SK-N-SH (cell line): ENCODE results near the gene LENG9. TPM values are rescaled to one million over a fixed set of nuclear protein-coding genes. Genes with fewer than 3 reads are reported as not detected.

Experiments
- CTCF ChIA-PET: fragments of 300-600, 350-600 bp; formaldehyde crosslinking; extraction: SDS; loops from one replicate; lab custom pipeline; 2021; lab: Yijun Ruan, JAX
- POLR2A ChIA-PET: fragments of 350-600 bp; sonication (Branson Sonifier 250); formaldehyde crosslinking; extraction: SDS; loops from one replicate; lab custom pipeline; 2020; ENCODE audit warnings: antibody characterized with exemption, inconsistent platforms; lab: Yijun Ruan, JAX
- DNase-seq: peaks from one replicate; pipeline ENCODE4 v3.0.0; 2012
- H2AFZ ChIP-seq: fragments of 200-600 bp; sonication (generic); 2 replicates; pipeline ENCODE4 v1.8.1; 2016; ENCODE audit warnings: antibody characterized with exemption, mild to moderate bottlenecking, low read depth
- H3F3A ChIP-seq: fragments of 200-600 bp; sonication (generic); replicated peaks from 2 replicates; pipeline ENCODE3; 2016; ENCODE audit warnings: antibody characterized with exemption, mild to moderate bottlenecking; ENCODE audit not compliant: insufficient read depth
- H3K27ac ChIP-seq, 2 experiments: fragments of 200-500 bp in 1 of 2; fragments of 200-600 bp in 1 of 2; sonication (Bioruptor generic) in 1 of 2; sonication (generic), shearing (Covaris generic) in 1 of 2; 2 replicates each; pipeline versions ENCODE4 v1.5.1 to v1.6.1; 2014 to 2016; ENCODE audit warnings: low read depth in 2 of 2, inconsistent platforms in 1 of 2, low read length in 1 of 2, mild to moderate bottlenecking in 1 of 2, mixed read lengths in 1 of 2
- H3K27me3 ChIP-seq: fragments of 200-600 bp; sonication (generic), shearing (Covaris generic); 2 replicates; pipeline ENCODE4 v1.6.1; 2016; ENCODE audit warnings: mixed run types; ENCODE audit not compliant: insufficient read depth
- H3K36me3 ChIP-seq, 2 experiments: fragments of 200-500 bp in 1 of 2; fragments of 200-600 bp in 1 of 2; sonication (Bioruptor generic) in 1 of 2; sonication (generic) in 1 of 2; replicated peaks in 1 of 2; 2 replicates each; pipeline versions ENCODE3 to v1.5.1; 2014 to 2016; ENCODE audit warnings: low read length in 1 of 2, mild to moderate bottlenecking in 1 of 2; ENCODE audit not compliant: insufficient read depth in 2 of 2, control insufficient read depth in 1 of 2
- H3K4me1 ChIP-seq, 2 experiments: fragments of 200-500 bp in 1 of 2; fragments of 200-600 bp in 1 of 2; sonication (Bioruptor generic) in 1 of 2; sonication (generic), shearing (Covaris generic) in 1 of 2; 2 replicates each; pipeline versions ENCODE4 v1.5.1 to v1.6.1; 2014 to 2016; ENCODE audit warnings: low read depth in 1 of 2, low read length in 1 of 2, mixed run types in 1 of 2; ENCODE audit not compliant: insufficient read depth in 2 of 2, control insufficient read depth in 1 of 2
- H3K4me2 ChIP-seq: fragments of 200-600 bp; sonication (generic), shearing (Covaris generic); 2 replicates; pipeline ENCODE4 v1.6.1; 2017; ENCODE audit warnings: mixed run types
- H3K4me3 ChIP-seq, 2 experiments: fragments of 200-500 bp in 1 of 2; fragments of 200-600 bp in 1 of 2; sonication (Bioruptor generic) in 1 of 2; sonication (generic), shearing (Covaris generic) in 1 of 2; 2 replicates each; pipeline versions ENCODE4 v1.5.1 to v1.8.1; 2014 to 2016; ENCODE audit warnings: low read depth in 2 of 2, inconsistent platforms in 1 of 2, low read length in 1 of 2, mild to moderate bottlenecking in 1 of 2, mixed read lengths in 1 of 2, moderate library complexity in 1 of 2
- H3K79me2 ChIP-seq: fragments of 200-600 bp; sonication (generic); 2 replicates; pipeline ENCODE4 v1.8.1; 2017; ENCODE audit warnings: mild to moderate bottlenecking; ENCODE audit not compliant: insufficient read depth
- H3K9ac ChIP-seq: fragments of 200-600 bp; sonication (generic); 2 replicates; pipeline ENCODE4 v1.6.1; 2017; ENCODE audit warnings: mixed run types
- H3K9me2 ChIP-seq: fragments of 200-600 bp; sonication (generic); 2 replicates; pipeline ENCODE4 v1.6.1; 2017; ENCODE audit warnings: mixed run types
- H3K9me3 ChIP-seq: fragments of 200-600 bp; sonication (generic); 2 replicates; pipeline ENCODE4 v1.6.1; 2017; ENCODE audit warnings: mixed run types, mild to moderate bottlenecking, moderate library complexity
- H4K20me1 ChIP-seq: fragments of 200-600 bp; sonication (generic); 2 replicates; pipeline ENCODE4 v1.6.1; 2017; ENCODE audit warnings: mild to moderate bottlenecking, mixed run types; ENCODE audit not compliant: insufficient read depth
- CTCF ChIP-seq: fragments of 200-600 bp; sonication (generic); IDR thresholded peaks from 2 replicates; pipeline ENCODE4 v1.6.1; 2017; ENCODE audit warnings: antibody characterized with exemption, mild to moderate bottlenecking, moderate library complexity
- EZH2phosphoT487 ChIP-seq: fragments of 200-600 bp; sonication (generic); IDR thresholded peaks from 2 replicates; pipeline ENCODE4 v1.6.1; 2017; ENCODE audit warnings: low read depth, mixed run types, mild to moderate bottlenecking, antibody characterized with exemption, moderate library complexity, borderline replicate concordance
- FOXJ3 ChIP-seq: sonication (generic); formaldehyde crosslinking; IDR thresholded peaks from 2 replicates; pipeline ENCODE4 v1.5.1; 2020; ENCODE audit warnings: mild to moderate bottlenecking, missing genetic modification reagents
- GABPA ChIP-seq: IDR thresholded peaks from 2 replicates; pipeline ENCODE4 v1.4.0; 2012; ENCODE audit warnings: low read depth, mild to moderate bottlenecking
- JUND ChIP-seq: IDR thresholded peaks from 2 replicates; pipeline ENCODE4 v1.4.0; 2012
- POLR2AphosphoS5 ChIP-seq: IDR thresholded peaks from 2 replicates; pipeline ENCODE4 v1.6.1; 2012; ENCODE audit warnings: low read depth, low read length
- RCOR1 ChIP-seq: fragments of 150-350 bp; IDR thresholded peaks from 2 replicates; pipeline ENCODE4 v1.6.1; 2017; ENCODE audit warnings: antibody characterized with exemption, low read length
- TCF12 ChIP-seq: IDR thresholded peaks from 2 replicates; pipeline ENCODE4 v1.4.0; 2012
- YY1 ChIP-seq: IDR thresholded peaks from 2 replicates; pipeline ENCODE4 v1.4.0; 2012; ENCODE audit warnings: low read depth, mild to moderate bottlenecking
- WGBS: methylation state at CpG from one replicate; pipeline ENCODE4 v1.1.6; 2017; ENCODE audit warnings: low lambda C conversion rate; 5-methylcytosine and 5-hydroxymethylcytosine counted together
- polyA plus RNA-seq, 3 experiments: library from polyadenylated mRNA; depleted of rRNA; stranded (reverse); fragments of >200 nt; gene quantifications; 2 replicates each; pipeline ENCODE4 v1.2.3, GENCODE V29; 2012
- TF ChIP-seq, protein P1 (sequence below): IDR thresholded peaks from 2 replicates; pipeline ENCODE4 v1.4.0; 2012; ENCODE audit warnings: low read depth

LENG9 gene
- polyA plus RNA-seq, 1 of the 3 experiments (the other 2 are of a cell fraction), result 0.20 TPM

GRCh38 chr19:54473071-54473891 lies 9.7 kb upstream of the LENG9 start, which contains the start of gene CDC42EP5 (continued):
- TF ChIP-seq, protein P1, sequence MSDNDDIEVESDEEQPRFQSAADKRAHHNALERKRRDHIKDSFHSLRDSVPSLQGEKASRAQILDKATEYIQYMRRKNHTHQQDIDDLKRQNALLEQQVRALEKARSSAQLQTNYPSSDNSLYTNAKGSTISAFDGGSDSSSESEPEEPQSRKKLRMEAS, result 0 out of 2 replicates have a peak, but pooled peaks have one; percentile 26
- TF ChIP-seq, all 33 proteins: peak for 6

- no peak overlapping the region for H3K9ac ChIP-seq
- WGBS, result 20% methylated on average over 18 of the region's 60 CpGs
- H2AFZ ChIP-seq, result peak overlapping the region; percentile 29; the same call in 1 of the 2 replicates
- no peaks in the 10 kb centered on the region for H3K9me3 ChIP-seq
- ChIA-PET CTCF (interaction anchor here (0.9 to 2.6 kb wide), 2 partner anchors 10 to 24 kb away, joined by 3 to 13 read pairs; no protein-coding TSS in a partner anchor), POLR2A (no interaction called here)
- no peaks in the 10 kb centered on the region for H3K36me3 ChIP-seq
- no peak for DNase-seq
- no peaks in the 10 kb centered on the region for H4K20me1 ChIP-seq
- no peaks in the 10 kb centered on the region for H3K9me2 ChIP-seq
- H3K4me1 ChIP-seq, result no peaks in the 10 kb centered on the region; a peak in 1 of 4 replicates
- peak overlapping the region; percentile 76 for H3K4me2 ChIP-seq
- no peaks in the 10 kb centered on the region for H3K79me2 ChIP-seq
- TF ChIP-seq TCF12 (no peak), POLR2AphosphoS5 (no peak), YY1 (no peak), FOXJ3 (CRISPR knock-in tag) (no peak), CTCF (no peak), RCOR1 (no peak), EZH2phosphoT487 (no peak), GABPA (no peak), JUND (no peak)
- TF ChIP-seq, protein P1, result no peak
- H3K27ac ChIP-seq, result no peak overlapping the region
- peaks cover 16% of the 10 kb centered on the region for H3F3A ChIP-seq
- peak overlapping the region; percentile 29 to 50; a peak in 2 of 4 replicates for H3K4me3 ChIP-seq
- H3K27me3 ChIP-seq, result peaks cover 18% of the 10 kb centered on the region
Measured at GRCh38 chr19:54470991-54471782, 7.6 kb upstream of the LENG9 start.
